GM21576 (cell line): ENCODE measurements around the gene RCCD1.

ENCODE experiments used
- ATAC-seq: cut with Tn5 transposase; IDR thresholded peaks from one replicate; pipeline ENCODE4 v1.9.1; 2021; ENCODE audit warnings: mild to moderate bottlenecking, moderate library complexity; ENCODE audit not compliant: unreplicated experiment

Gene RCCD1

GRCh38 chr15:90942354-90943120 is 12.1 kb upstream of the RCCD1 start:
- ATAC-seq = no peak

DNA sequence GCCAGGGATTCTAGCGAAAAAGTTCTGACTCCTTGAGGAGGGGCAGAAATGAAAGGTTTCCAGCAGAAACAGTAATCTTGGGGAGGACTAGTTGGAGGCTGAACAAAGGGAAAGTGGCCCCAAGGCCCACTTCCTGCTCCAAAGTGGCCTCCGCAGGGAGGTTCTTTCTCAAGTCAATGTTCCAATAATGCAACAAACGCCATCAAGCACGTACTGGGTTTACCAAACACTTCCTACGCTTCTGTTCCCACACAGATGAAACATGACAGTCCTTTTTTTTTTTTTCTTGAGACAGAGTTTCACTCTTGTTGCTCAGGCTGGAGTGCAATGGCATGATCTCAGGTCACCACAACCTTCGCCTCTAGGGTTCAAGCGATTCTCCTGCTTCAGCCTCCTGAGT is 9.6 kb upstream of the RCCD1 start:
- no peak for ATAC-seq

DNA sequence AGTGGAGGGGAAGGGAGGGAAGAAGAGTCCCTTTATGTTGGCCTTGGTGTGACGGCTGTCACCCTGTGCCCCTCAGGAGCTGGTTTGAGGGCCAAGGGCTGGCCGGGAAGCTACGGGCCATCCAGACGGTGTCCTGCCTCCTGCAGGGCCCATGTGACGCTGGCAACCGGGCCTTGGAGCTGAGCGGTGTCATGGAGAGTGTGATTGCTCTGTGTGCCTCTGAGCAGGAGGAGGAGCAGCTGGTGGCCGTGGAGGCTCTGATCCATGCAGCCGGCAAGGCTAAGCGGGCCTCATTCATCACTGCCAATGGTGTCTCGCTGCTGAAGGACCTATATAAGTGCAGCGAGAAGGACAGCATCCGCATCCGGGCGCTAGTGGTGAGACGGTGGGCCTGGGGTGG is 8.1 kb upstream of the RCCD1 start:
- no peak for ATAC-seq

DNA sequence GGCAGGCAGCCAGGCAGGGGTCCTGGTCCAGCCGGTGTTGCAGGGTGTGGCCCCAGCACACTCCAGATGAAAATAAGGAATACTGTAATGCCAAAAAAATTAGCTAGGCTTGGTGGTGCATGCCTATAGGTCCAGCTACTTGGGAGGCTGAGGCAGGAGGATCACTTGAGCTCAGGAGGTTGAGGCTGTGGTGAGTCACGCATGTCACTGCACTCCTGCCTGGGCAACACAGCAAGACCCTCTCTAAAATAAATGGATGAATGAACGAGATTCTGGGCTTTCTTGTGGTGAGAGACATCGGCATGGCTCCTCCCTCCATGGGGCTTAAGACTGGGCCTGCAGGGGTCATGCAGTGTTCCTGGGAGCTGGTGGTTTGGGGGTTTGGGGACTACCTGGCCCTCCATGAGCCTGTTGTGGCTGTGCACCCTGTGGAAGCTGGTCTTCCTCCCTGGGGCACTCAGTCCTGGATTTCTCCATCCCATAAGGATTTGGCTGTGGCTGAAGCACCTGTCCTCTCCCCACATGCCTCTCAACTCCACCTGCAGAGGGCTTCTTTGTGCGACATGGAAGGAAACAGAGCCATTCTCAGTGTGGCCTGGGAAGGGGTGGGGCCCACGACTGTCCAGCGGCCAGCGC is 7.6 kb upstream of the RCCD1 start:
- ATAC-seq = no peak

- no peak for ATAC-seq
Observed at GRCh38 chr15:90947577-90948357, 6.9 kb upstream of the RCCD1 start.

- no peak for ATAC-seq
Observed at GRCh38 chr15:90948506-90948905, 6.2 kb upstream of the RCCD1 start.

GRCh38 chr15:90949979-90950675 is 4.6 kb upstream of the RCCD1 start:
- ATAC-seq = no peak

- ATAC-seq = no peak
Observed at GRCh38 chr15:90950676-90951075, 4.0 kb upstream of the RCCD1 start.

DNA sequence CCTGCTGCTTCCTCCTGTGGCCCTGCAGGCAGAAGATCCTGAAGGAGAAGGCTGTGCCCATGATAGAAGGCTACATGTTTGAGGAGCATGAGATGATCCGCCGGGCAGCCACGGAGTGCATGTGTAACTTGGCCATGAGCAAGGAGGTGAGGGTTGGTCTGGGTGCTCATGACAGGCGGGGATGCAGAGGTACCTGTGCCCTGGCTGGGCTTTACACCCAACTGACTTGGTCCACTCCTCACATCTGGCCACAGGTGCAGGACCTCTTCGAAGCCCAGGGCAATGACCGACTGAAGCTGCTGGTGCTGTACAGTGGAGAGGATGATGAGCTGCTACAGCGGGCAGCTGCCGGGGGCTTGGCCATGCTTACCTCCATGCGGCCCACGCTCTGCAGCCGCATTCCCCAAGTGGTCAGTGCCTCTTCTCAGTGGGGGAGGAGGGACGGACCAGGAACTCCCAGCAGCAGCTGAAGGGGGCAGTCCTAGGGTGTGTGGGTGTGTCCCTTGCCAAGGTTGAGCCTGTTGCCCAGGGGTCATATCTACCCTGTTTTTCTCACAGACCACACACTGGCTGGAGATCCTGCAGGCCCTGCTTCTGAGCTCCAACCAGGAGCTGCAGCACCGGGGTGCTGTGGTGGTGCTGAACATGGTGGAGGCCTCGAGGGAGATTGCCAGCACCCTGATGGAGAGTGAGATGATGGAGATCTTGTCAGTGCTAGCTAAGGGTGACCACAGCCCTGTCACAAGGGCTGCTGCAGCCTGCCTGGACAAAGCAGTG is 1.6 kb upstream of the RCCD1 start:
- ATAC-seq = no peak

DNA sequence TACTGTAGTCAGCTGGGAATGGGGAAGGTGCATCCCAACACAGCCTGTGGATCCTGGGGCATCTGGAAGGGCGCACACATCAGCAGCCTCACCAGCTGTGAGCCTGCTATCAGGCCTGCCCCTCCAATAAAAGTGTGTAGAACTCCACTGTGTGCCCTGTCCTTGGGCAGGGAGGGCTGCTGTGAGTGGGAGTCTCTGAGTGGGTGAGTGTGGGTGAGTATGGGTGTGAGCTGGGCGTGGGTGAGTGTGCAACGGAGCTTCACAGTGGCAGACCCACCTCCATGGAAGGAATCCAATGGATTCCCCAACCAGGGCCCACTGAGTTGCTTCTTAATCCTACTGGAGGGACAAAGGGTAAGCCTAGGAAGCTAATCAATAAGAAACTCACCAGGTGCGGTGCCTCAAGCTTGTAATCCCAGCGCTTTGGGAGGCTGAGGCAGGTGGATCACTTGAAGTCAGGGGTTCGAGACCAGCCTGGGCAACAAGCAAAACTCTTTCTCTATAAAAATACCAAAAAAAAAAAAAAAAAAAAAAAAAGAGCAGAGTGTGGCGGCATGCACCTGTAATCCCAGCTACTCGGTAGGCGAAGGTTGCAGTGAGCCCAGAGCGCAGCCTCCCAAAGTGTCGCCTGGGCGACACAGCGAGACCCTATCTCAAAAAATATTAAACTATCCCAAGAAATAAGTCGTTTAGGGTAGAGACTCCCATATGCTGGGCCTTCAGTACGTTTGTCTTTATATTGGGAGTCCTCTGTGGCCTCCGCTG is 555 bp upstream of the RCCD1 start:
- no peak for ATAC-seq

DNA sequence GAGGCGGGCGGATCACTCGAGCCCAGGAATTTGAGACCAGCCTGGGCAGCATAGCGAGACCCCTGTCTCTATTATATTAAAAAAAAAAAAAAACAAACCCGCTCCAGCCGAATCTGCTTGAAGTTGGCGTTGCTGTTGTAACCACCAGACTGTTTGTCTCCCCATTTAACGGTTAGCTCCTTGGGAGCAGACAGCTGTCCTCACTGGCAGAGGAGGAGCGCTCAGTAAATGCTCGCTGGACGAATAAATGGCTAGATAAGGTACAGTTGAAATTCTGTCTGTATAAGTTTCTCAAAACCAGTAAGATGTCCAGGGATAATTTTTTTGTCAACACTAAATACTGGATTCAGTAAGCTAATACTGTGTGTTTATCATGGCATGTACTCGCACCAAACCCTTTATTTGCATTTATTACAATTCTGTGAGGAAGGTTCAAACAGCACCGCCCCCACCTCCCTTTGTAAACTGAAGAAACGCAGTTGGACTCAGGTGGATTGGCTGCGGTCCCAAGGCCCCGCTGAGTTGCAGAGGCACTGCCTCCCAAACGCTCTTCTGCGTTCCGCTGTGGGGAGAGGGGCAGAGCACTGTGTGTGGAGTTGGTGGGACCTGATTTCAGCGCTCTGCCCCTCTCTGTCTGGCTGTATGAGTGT is 1.1 kb downstream of the RCCD1 start:
- no peak for ATAC-seq

DNA sequence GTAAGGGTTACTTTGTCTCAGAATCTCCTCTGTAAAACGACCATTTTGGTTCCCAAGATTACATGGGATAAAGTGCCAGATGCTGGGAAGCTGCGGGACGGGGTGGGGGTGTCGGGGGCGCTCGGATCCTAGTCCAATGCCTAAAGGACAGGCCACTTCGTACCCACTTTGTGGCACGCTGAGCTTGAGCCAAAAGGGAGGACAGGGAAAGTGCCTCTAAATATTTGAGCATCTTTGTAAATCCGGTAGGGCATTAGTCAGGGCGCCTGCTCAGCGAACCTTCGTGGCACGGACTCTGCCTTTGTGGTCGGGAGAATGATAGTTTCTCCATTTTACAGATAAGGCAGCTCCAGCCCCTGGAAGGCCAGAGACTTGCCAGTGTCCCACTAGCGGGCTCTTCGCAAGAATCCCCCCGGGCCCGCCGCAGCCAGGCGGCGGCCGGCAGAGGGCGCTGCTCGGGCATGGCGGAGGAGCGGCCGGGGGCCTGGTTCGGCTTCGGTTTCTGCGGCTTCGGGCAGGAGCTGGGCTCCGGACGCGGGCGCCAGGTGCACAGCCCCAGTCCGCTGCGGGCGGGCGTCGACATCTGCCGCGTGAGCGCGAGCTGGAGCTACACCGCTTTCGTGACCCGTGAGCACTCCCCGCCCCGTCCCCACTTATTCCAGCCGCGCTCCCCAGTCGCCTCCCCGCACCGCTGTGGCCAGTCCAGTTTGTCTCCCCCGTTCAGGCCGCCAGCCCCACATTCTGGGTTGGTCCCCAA is 1.8 kb downstream of the RCCD1 start:
- no peak for ATAC-seq

GRCh38 chr15:90957031-90957790 is 2.5 kb downstream of the RCCD1 start:
- no peak for ATAC-seq

GRCh38 chr15:90957791-90958190 is 3.1 kb downstream of the RCCD1 start:
- no peak for ATAC-seq

DNA sequence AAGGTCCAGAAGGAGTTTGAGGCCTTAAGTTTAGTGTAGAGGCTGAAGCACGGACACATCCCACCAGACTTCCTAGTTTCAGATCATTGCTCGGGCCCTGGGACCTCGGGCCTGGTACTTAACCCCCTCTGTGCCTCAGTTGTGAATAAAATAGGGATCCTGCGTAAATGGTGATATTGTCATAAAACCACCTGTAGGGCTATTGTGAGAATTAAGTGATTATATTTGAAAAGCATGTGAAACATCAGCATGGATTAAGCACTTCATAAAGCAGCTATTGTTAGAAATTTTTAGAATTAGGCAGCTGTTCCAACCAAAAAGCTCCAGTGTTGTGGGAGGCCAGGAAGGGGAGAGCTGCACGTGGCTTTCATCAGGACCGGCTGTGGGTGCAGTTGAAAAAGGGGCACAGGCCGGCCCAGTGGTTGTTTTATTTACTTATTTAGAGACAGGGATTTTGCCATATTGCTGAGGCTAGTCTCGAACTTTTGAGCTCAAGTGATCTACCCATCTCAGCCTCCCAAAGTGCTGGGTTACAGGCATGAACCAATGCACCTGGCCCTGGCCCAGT is 4.4 kb downstream of the RCCD1 start:
- no peak for ATAC-seq

DNA sequence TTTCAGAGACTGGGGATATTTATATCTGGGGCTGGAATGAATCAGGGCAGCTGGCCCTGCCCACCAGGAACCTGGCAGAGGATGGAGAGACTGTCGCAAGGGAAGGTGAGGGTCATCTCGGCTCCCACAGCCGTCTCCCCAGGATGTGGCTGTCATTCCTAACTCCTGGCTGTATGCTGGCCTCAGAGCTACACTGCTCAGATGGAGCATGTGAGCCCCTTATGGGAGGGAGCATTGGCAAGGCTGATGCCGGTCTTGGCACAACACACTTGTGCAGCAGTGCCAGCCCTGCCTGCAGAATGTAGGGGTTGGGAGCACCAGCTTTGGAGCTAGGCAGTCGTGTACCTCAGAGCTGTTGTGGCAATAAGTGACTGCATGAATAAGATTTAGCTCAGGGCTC is 5.2 kb downstream of the RCCD1 start:
- ATAC-seq = no peak

GRCh38 chr15:90960298-90961091 is 5.8 kb downstream of the RCCD1 start:
- ATAC-seq = no peak
